ENCODE data around the gene LRMDA. TPM values are rescaled to one million over a fixed set of nuclear protein-coding genes. Genes with fewer than 3 reads are reported as not detected.

Gene LRMDA
- total and polyA plus RNA-seq, 2 of the 13 experiments (the other 11 are each of a cell fraction or from before 2014, with no cell fraction given): 13.4 to 22.0 TPM

DNA sequence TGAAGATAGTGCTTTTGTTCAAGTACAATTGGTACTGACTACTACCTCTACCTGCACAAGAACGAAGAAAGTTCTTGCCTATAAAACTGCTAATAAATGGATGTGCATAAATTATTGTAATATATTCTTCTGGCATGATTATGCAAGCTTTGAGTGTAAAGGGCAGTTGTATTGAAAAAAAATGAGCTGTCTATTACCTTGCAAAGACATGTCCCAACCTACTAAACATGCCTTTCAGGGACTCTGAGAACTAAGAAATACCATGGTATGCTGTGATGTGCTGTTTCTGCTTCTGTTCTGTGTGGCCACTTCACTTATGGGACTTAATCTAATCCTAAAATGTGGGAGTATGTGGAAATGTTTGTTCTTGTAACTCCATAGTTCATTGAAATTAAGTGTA lies 1083.4 kb downstream of the LRMDA start (continued):
- TF ChIP-seq, protein P1, sequence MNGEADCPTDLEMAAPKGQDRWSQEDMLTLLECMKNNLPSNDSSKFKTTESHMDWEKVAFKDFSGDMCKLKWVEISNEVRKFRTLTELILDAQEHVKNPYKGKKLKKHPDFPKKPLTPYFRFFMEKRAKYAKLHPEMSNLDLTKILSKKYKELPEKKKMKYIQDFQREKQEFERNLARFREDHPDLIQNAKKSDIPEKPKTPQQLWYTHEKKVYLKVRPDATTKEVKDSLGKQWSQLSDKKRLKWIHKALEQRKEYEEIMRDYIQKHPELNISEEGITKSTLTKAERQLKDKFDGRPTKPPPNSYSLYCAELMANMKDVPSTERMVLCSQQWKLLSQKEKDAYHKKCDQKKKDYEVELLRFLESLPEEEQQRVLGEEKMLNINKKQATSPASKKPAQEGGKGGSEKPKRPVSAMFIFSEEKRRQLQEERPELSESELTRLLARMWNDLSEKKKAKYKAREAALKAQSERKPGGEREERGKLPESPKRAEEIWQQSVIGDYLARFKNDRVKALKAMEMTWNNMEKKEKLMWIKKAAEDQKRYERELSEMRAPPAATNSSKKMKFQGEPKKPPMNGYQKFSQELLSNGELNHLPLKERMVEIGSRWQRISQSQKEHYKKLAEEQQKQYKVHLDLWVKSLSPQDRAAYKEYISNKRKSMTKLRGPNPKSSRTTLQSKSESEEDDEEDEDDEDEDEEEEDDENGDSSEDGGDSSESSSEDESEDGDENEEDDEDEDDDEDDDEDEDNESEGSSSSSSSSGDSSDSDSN (CRISPR knock-in tag; IDR thresholded peaks at IDR 0.05): no peak

- no TSS peak for BruUV-seq (replicated peaks)
- Histone ChIP-seq H3K4me1 (ENCODE audit: insufficient read depth, low read length) (no peaks in the 10 kb centered on the region), H2AFZ (ENCODE audit: low read length) (no peak overlapping the region), H3K9ac (ENCODE audit: insufficient read depth, low read depth, low read length) (no peak overlapping the region), H3K79me2 (ENCODE audit: insufficient read depth, low read length) (no peaks in the 10 kb centered on the region), H3K4me2 (ENCODE audit: low read depth, low read length) (no peak overlapping the region), H4K20me1 (ENCODE audit: insufficient read depth, low read length) (no peaks in the 10 kb centered on the region), H3K9me3 (ENCODE audit: low read length) (no peaks in the 10 kb centered on the region), H3K27me3 (ENCODE audit: control insufficient read depth in 1 of 2, insufficient read depth in 2 of 2, low read length in 2 of 2) (no peaks in the 10 kb centered on the region), H3K36me3 (replicated peaks in 1 of 2; ENCODE audit: control insufficient read depth in 1 of 2, insufficient read depth in 2 of 2, low read length in 2 of 2) (no peaks in the 10 kb centered on the region), H3K27ac (ENCODE audit: extremely low read length, insufficient read depth, low read length) (no peak overlapping the region), H3K4me3 (replicated peaks in 1 of 3; ENCODE audit: insufficient read depth in 1 of 3, low read depth in 2 of 3, low read length in 3 of 3) (no peak overlapping the region)
- in situ Hi-C loops (cut with HindIII; ENCODE audit: extremely low pct_ligation_motif_present, low pct_unique_long_range_greater_than_20kb) (no loop called here), intact Hi-C loops (cut with micrococcal nuclease; ENCODE audit: unreplicated experiment) (no loop called here)
- CTCF ChIA-PET (ENCODE audit: low intra/inter-chr PET ratio, low total read pairs): no interaction called here
- no peak for FAIRE-seq
- WGBS (ENCODE audit: low lambda C conversion rate): 72% methylated on average over 7 of the region's 7 CpGs
- POLR2A ChIA-PET: no interaction called here
- no peak for ATAC-seq
- DNase-seq (ENCODE audit: low spot score): no peak
- TF ChIP-seq ZNF549 (CRISPR knock-in tag; IDR thresholded peaks at IDR 0.05) (no peak), SMAD3 (CRISPR knock-in tag; IDR thresholded peaks at IDR 0.05) (no peak), NONO (IDR thresholded peaks at IDR 0.05) (no peak), NONO (CRISPR knock-in tag; conservative IDR thresholded peaks at IDR 0.05) (no peak), RAD21 (CRISPR knock-in tag; IDR thresholded peaks at IDR 0.05) (no peak), MEF2D (CRISPR knock-in tag; IDR thresholded peaks at IDR 0.05) (no peak), FOXA3 (CRISPR knock-in tag; IDR thresholded peaks at IDR 0.05) (no peak), RORA (CRISPR knock-in tag; IDR thresholded peaks at IDR 0.05) (no peak), ZNF607 (CRISPR knock-in tag; IDR thresholded peaks at IDR 0.05; ENCODE audit: borderline replicate concordance) (no peak), ZBTB33 (CRISPR knock-in tag; IDR thresholded peaks at IDR 0.05) (no peak), ZFP36 (IDR thresholded peaks at IDR 0.05; ENCODE audit: borderline replicate concordance, low read depth, low read length, partially characterized antibody) (no peak), MATR3 (CRISPR knock-in tag; IDR thresholded peaks at IDR 0.05) (no peak), RBM22 (optimal IDR thresholded peaks at IDR 0.05; ENCODE audit: low read length) (no peak), FOXP1 (IDR thresholded peaks at IDR 0.05) (no peak), FOXP1 (CRISPR knock-in tag; IDR thresholded peaks at IDR 0.05) (no peak), THRA (CRISPR knock-in tag; IDR thresholded peaks at IDR 0.05; ENCODE audit: borderline replicate concordance) (no peak), RCOR2 (CRISPR knock-in tag; IDR thresholded peaks at IDR 0.05) (no peak)
- TF ChIP-seq, protein P2, sequence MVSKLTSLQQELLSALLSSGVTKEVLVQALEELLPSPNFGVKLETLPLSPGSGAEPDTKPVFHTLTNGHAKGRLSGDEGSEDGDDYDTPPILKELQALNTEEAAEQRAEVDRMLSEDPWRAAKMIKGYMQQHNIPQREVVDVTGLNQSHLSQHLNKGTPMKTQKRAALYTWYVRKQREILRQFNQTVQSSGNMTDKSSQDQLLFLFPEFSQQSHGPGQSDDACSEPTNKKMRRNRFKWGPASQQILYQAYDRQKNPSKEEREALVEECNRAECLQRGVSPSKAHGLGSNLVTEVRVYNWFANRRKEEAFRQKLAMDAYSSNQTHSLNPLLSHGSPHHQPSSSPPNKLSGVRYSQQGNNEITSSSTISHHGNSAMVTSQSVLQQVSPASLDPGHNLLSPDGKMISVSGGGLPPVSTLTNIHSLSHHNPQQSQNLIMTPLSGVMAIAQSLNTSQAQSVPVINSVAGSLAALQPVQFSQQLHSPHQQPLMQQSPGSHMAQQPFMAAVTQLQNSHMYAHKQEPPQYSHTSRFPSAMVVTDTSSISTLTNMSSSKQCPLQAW (CRISPR knock-in tag; IDR thresholded peaks at IDR 0.05): no peak
Observed at GRCh38 chr10:76522547-76522946, 1091.1 kb downstream of the LRMDA start.

Measured in HepG2 (cell line).